MM.1S (cell line): ENCODE measurements around the gene MAMLD1.

Source experiments
- DNase-seq: peaks from one replicate; pipeline ENCODE4 v3.0.0-alpha.2; 2015
- H2AFZ ChIP-seq: fragments of 300-600 bp; sonication (generic); 2 replicates; pipeline ENCODE4 v1.6.0; 2016; ENCODE audit warnings: antibody characterized with exemption, low read length
- H3F3A ChIP-seq: fragments of 300-600 bp; sonication (generic); 2 replicates; pipeline ENCODE4 v1.6.1; 2016; ENCODE audit warnings: mild to moderate bottlenecking, antibody characterized with exemption, low read length, moderate library complexity, mixed read lengths; ENCODE audit not compliant: insufficient read depth
- H3K27ac ChIP-seq: fragments of 300-600 bp; sonication (generic); 2 replicates; pipeline ENCODE4 v1.5.1; 2016; ENCODE audit warnings: mild to moderate bottlenecking, low read length
- H3K27me3 ChIP-seq: fragments of 300-600 bp; sonication (generic); replicated peaks from 2 replicates; pipeline ENCODE4 v1.6.0; 2016; ENCODE audit warnings: low read length; ENCODE audit not compliant: insufficient read depth
- H3K36me3 ChIP-seq: fragments of 300-600 bp; sonication (generic); replicated peaks from 2 replicates; pipeline ENCODE4 v1.6.1; 2016; ENCODE audit warnings: mild to moderate bottlenecking, low read length, mixed read lengths; ENCODE audit not compliant: insufficient read depth
- H3K4me1 ChIP-seq: fragments of 300-600 bp; sonication (generic); 2 replicates; pipeline ENCODE4 v1.6.1; 2016; ENCODE audit warnings: low read length, mixed read lengths
- H3K4me2 ChIP-seq: fragments of 300-600 bp; sonication (generic); 2 replicates; pipeline ENCODE4 v1.6.0; 2016; ENCODE audit warnings: low read depth, low read length
- H3K4me3 ChIP-seq: fragments of 300-600 bp; sonication (generic); 2 replicates; pipeline ENCODE4 v1.5.1; 2016; ENCODE audit warnings: low read length, mixed read lengths
- H3K79me2 ChIP-seq: fragments of 300-600 bp; sonication (generic); 2 replicates; pipeline ENCODE4 v1.6.1; 2016; ENCODE audit warnings: mixed run types, low read length, mixed read lengths
- H3K9ac ChIP-seq: fragments of 300-600 bp; sonication (generic); 2 replicates; pipeline ENCODE4 v1.6.1; 2016; ENCODE audit warnings: low read length, mixed read lengths
- H3K9me2 ChIP-seq: fragments of 300-600 bp; sonication (generic); replicated peaks from 2 replicates; pipeline ENCODE4 v1.6.1; 2016; ENCODE audit warnings: mild to moderate bottlenecking, low read length, mixed read lengths; ENCODE audit not compliant: insufficient read depth
- H3K9me3 ChIP-seq: fragments of 300-600 bp; sonication (generic); replicated peaks from 2 replicates; pipeline ENCODE4 v1.6.1; 2016; ENCODE audit warnings: mild to moderate bottlenecking, low read length, mixed read lengths; ENCODE audit not compliant: insufficient read depth
- H4K20me1 ChIP-seq: fragments of 300-600 bp; sonication (generic); 2 replicates; pipeline ENCODE4 v1.6.1; 2016; ENCODE audit warnings: mild to moderate bottlenecking, low read length, moderate library complexity, mixed read lengths; ENCODE audit not compliant: insufficient read depth
- CTCF ChIP-seq: fragments of 300-600 bp; sonication (generic); IDR thresholded peaks from 2 replicates; pipeline ENCODE4 v1.5.1; 2016; ENCODE audit warnings: antibody characterized with exemption, low read length, mixed read lengths
- EZH2 ChIP-seq: fragments of 300-600 bp; sonication (generic); optimal IDR thresholded peaks from 2 replicates; pipeline ENCODE3; 2017; ENCODE audit warnings: low read depth, mild to moderate bottlenecking, antibody characterized with exemption, low read length, mixed read lengths
- EZH2phosphoT487 ChIP-seq: fragments of 300-600 bp; sonication (generic); IDR thresholded peaks from 2 replicates; pipeline ENCODE4 v1.6.1; 2018; ENCODE audit warnings: antibody characterized with exemption, low read length

Gene MAMLD1

GRCh38 chrX:150410513-150410912, 47.4 kb downstream of the MAMLD1 start:
- Histone ChIP-seq H4K20me1 (no peaks in the 10 kb centered on the region), H3K4me3 (no peak overlapping the region), H3K4me2 (no peak overlapping the region), H3F3A (no peaks in the 10 kb centered on the region), H3K36me3 (no peaks in the 10 kb centered on the region), H3K27me3 (no peaks in the 10 kb centered on the region), H2AFZ (no peak overlapping the region), H3K4me1 (no peaks in the 10 kb centered on the region), H3K79me2 (no peaks in the 10 kb centered on the region), H3K27ac (no peak overlapping the region), H3K9me2 (no peaks in the 10 kb centered on the region), H3K9me3 (no peaks in the 10 kb centered on the region), H3K9ac (no peak overlapping the region)
- no peak for TF ChIP-seq CTCF
- no peak for TF ChIP-seq EZH2
- no peak for TF ChIP-seq EZH2phosphoT487
- DNase-seq: no peak

- H3K79me2 ChIP-seq: no peaks in the 10 kb centered on the region
- TF ChIP-seq EZH2 (no peak), EZH2phosphoT487 (no peak), CTCF (no peak)
- H3K9ac ChIP-seq: no peak overlapping the region
- no peaks in the 10 kb centered on the region for H3K4me1 ChIP-seq
- no peak overlapping the region for H3K4me2 ChIP-seq
- H3K4me3 ChIP-seq: no peak overlapping the region
- no peak overlapping the region for H3K27ac ChIP-seq
- H3K36me3 ChIP-seq: no peaks in the 10 kb centered on the region
- H4K20me1 ChIP-seq: no peaks in the 10 kb centered on the region
- no peaks in the 10 kb centered on the region for H3F3A ChIP-seq
- no peak overlapping the region for H2AFZ ChIP-seq
- H3K9me3 ChIP-seq: no peaks in the 10 kb centered on the region
- no peaks in the 10 kb centered on the region for H3K9me2 ChIP-seq
- no peak for DNase-seq
- no peaks in the 10 kb centered on the region for H3K27me3 ChIP-seq
Measured at GRCh38 chrX:150411656-150412055, 48.5 kb downstream of the MAMLD1 start.

GRCh38 chrX:150414228-150414627, 51.1 kb downstream of the MAMLD1 start:
- Histone ChIP-seq H3K79me2 (no peaks in the 10 kb centered on the region), H3K4me1 (no peaks in the 10 kb centered on the region), H4K20me1 (no peaks in the 10 kb centered on the region), H3F3A (no peaks in the 10 kb centered on the region), H3K4me2 (no peak overlapping the region), H3K9me3 (no peaks in the 10 kb centered on the region), H3K27ac (no peak overlapping the region), H3K36me3 (no peaks in the 10 kb centered on the region), H3K4me3 (no peak overlapping the region), H3K9me2 (no peaks in the 10 kb centered on the region), H2AFZ (no peak overlapping the region), H3K9ac (no peak overlapping the region), H3K27me3 (no peaks in the 10 kb centered on the region)
- TF ChIP-seq EZH2phosphoT487 (no peak), EZH2 (no peak), CTCF (no peak)
- DNase-seq: no peak

- no peak overlapping the region for H3K4me2 ChIP-seq
- H3K27me3 ChIP-seq: no peaks in the 10 kb centered on the region
- H3K4me1 ChIP-seq: no peaks in the 10 kb centered on the region
- no peak for TF ChIP-seq EZH2
- TF ChIP-seq EZH2phosphoT487: no peak
- TF ChIP-seq CTCF: no peak
- no peak overlapping the region for H3K4me3 ChIP-seq
- no peaks in the 10 kb centered on the region for H3K9me3 ChIP-seq
- no peaks in the 10 kb centered on the region for H3F3A ChIP-seq
- no peaks in the 10 kb centered on the region for H4K20me1 ChIP-seq
- no peak overlapping the region for H3K27ac ChIP-seq
- no peak overlapping the region for H3K9ac ChIP-seq
- H2AFZ ChIP-seq: no peak overlapping the region
- no peaks in the 10 kb centered on the region for H3K36me3 ChIP-seq
- no peak for DNase-seq
- no peaks in the 10 kb centered on the region for H3K9me2 ChIP-seq
- no peaks in the 10 kb centered on the region for H3K79me2 ChIP-seq
Measured at GRCh38 chrX:150416469-150416868, 53.4 kb downstream of the MAMLD1 start.
